Endothelial cell of umbilical vein (primary cell): Measurements from ENCODE around the gene SEC14L6. TPM values are rescaled to one million over a fixed set of nuclear protein-coding genes. Genes with fewer than 3 reads are reported as not detected.

Experiments used
- BruUV-seq: library from RNA; stranded (reverse); fragments of 400-500 nt; replicated peaks from 2 replicates; lab custom pipeline; 2021; lab: Mats Ljungman, UMichigan
- CTCF ChIA-PET: fragments of 300-600, 350-600 bp; sonication (Branson Sonifier 250); formaldehyde crosslinking; loops from one replicate; lab custom pipeline; 2021; ENCODE audit warnings: antibody characterized with exemption, inconsistent platforms; lab: Charles Lee
- POLR2A ChIA-PET: fragments of 300-600, 350-600 bp; sonication (Branson Sonifier 250); formaldehyde crosslinking; loops from one replicate; lab custom pipeline; 2021; ENCODE audit warnings: antibody characterized with exemption, inconsistent platforms; lab: Charles Lee
- DNase-seq: peaks from one replicate; pipeline ENCODE4 v3.0.0-alpha.2; 2011; ENCODE audit warnings: low read depth, low spot score
- FAIRE-seq: peaks from 2 replicates; lab custom pipeline; 2011; peaks lifted over from hg19 to GRCh38; lab: Jason Lieb, UNC
- H2AFZ ChIP-seq: 2 replicates; pipeline ENCODE4 v1.6.0; 2012; ENCODE audit warnings: low read depth, low read length, control low read depth, inconsistent platforms
- H3K27ac ChIP-seq: 2 replicates; pipeline ENCODE4 v1.5.1; 2011; ENCODE audit warnings: low read depth, mild to moderate bottlenecking, control low read depth, low read length, moderate library complexity; ENCODE audit not compliant: insufficient read depth
- H3K27me3 ChIP-seq, 2 experiments: 2 replicates each; pipeline versions ENCODE4 v1.6.0 to v1.6.1; 2011; ENCODE audit warnings: low read length in 2 of 2, mixed read lengths in 1 of 2; ENCODE audit not compliant: control insufficient read depth in 2 of 2, insufficient read depth in 2 of 2
- H3K36me3 ChIP-seq, 2 experiments: 2 replicates in 1 of 2; 3 replicates in 1 of 2; pipeline ENCODE4 v1.5.1; 2011; ENCODE audit warnings: low read length in 2 of 2, mild to moderate bottlenecking in 1 of 2, moderate library complexity in 1 of 2; ENCODE audit not compliant: control insufficient read depth in 2 of 2, insufficient read depth in 2 of 2; ENCODE audit errors: extremely low read depth in 1 of 2
- H3K4me1 ChIP-seq: 3 replicates; pipeline ENCODE4 v1.5.1; 2011; ENCODE audit warnings: mild to moderate bottlenecking, low read length; ENCODE audit not compliant: control insufficient read depth, insufficient read depth; ENCODE audit errors: extremely low read depth
- H3K4me2 ChIP-seq: 2 replicates; pipeline ENCODE4 v1.6.1; 2011; ENCODE audit warnings: low read length, control low read depth, mixed read lengths; ENCODE audit not compliant: insufficient read depth
- H3K4me3 ChIP-seq, 3 experiments: fragments of 200-600 bp in 1 of 3; sonication (generic), shearing (Covaris generic) in 1 of 3; replicated peaks in 1 of 3; 2 replicates each; pipeline ENCODE4 v1.5.1; 2011 to 2016; ENCODE audit warnings: control low read depth in 3 of 3, low read length in 3 of 3, mild to moderate bottlenecking in 2 of 3, inconsistent platforms in 1 of 3, low read depth in 1 of 3, moderate library complexity in 1 of 3; ENCODE audit not compliant: insufficient read depth in 1 of 3
- H3K79me2 ChIP-seq: 2 replicates; pipeline ENCODE4 v1.6.0; 2012; ENCODE audit warnings: low read length, inconsistent platforms; ENCODE audit not compliant: control insufficient read depth, insufficient read depth
- H3K9ac ChIP-seq: replicated peaks from 2 replicates; pipeline ENCODE3; 2011; ENCODE audit warnings: low read length, control low read depth; ENCODE audit not compliant: insufficient read depth; ENCODE audit errors: extremely low read depth
- H3K9me1 ChIP-seq: replicated peaks from 3 replicates; pipeline ENCODE4 v1.6.0; 2011; ENCODE audit warnings: mild to moderate bottlenecking, low read length; ENCODE audit not compliant: control insufficient read depth, insufficient read depth; ENCODE audit errors: extremely low read depth
- H3K9me3 ChIP-seq: replicated peaks from 2 replicates; pipeline ENCODE4 v1.5.1; 2012; ENCODE audit warnings: low read length, inconsistent platforms; ENCODE audit not compliant: control insufficient read depth, insufficient read depth
- H4K20me1 ChIP-seq: replicated peaks from 2 replicates; pipeline ENCODE3; 2011; ENCODE audit warnings: mild to moderate bottlenecking, low read length; ENCODE audit not compliant: control insufficient read depth, insufficient read depth; ENCODE audit errors: extremely low read depth
- CTCF ChIP-seq, 2 donors: IDR thresholded peaks; 1 replicate in 1 of 2; 2 replicates in 1 of 2; pipeline ENCODE4 v1.5.1; 2011; ENCODE audit warnings: low read length in 2 of 2, mild to moderate bottlenecking in 2 of 2, moderate library complexity in 2 of 2, control low read depth in 1 of 2, inconsistent platforms in 1 of 2, low read depth in 1 of 2; ENCODE audit not compliant: insufficient read depth in 1 of 2; ENCODE audit errors: extremely low read depth in 1 of 2
- EZH2 ChIP-seq: IDR thresholded peaks from 2 replicates; pipeline ENCODE4 v1.6.1; 2012; ENCODE audit warnings: borderline replicate concordance, low read depth, mild to moderate bottlenecking, moderate library complexity, low read length, inconsistent platforms; ENCODE audit not compliant: severe bottlenecking
- FOS ChIP-seq: IDR thresholded peaks from 2 replicates; pipeline ENCODE4 v1.6.1; 2011; ENCODE audit warnings: mild to moderate bottlenecking, low read length, moderate library complexity, borderline replicate concordance; ENCODE audit not compliant: insufficient read depth
- GATA2 ChIP-seq: IDR thresholded peaks from 2 replicates; pipeline ENCODE4 v1.7.0; 2011; ENCODE audit warnings: low read depth, mild to moderate bottlenecking, moderate library complexity, mixed read lengths, low read length; ENCODE audit not compliant: insufficient read length, insufficient read depth
- JUN ChIP-seq: IDR thresholded peaks from 2 replicates; pipeline ENCODE4 v1.6.1; 2011; ENCODE audit warnings: borderline replicate concordance, low read depth; ENCODE audit not compliant: insufficient read length, insufficient read depth
- MYC ChIP-seq: IDR thresholded peaks from one replicate; pipeline ENCODE4 v1.6.1; 2011; ENCODE audit warnings: mild to moderate bottlenecking, low read depth, low read length
- POLR2A ChIP-seq: IDR thresholded peaks from 2 replicates; pipeline ENCODE4 v1.6.1; 2012; ENCODE audit warnings: low read depth, mild to moderate bottlenecking, control low read depth, low read length
- POLR2AphosphoS5 ChIP-seq: IDR thresholded peaks from 2 replicates; pipeline ENCODE4 v1.6.1; 2012; ENCODE audit warnings: low read depth, mild to moderate bottlenecking, control low read depth, low read length, moderate library complexity; ENCODE audit not compliant: insufficient read depth
- dilution Hi-C: fragments of 300-500 bp; cut with MboI; formaldehyde crosslinking; loops from one replicate; pipeline ENCODE4 v1.15.0; 2019; ENCODE audit warnings: low sequenced_read_pairs; ENCODE audit not compliant: extremely low pct_ligation_motif_present
- intact Hi-C: fragments of 100-400 bp; cut with micrococcal nuclease; formaldehyde crosslinking; loops from one replicate; pipeline ENCODE4 v1.10.0; 2022
- polyA plus RNA-seq, 4 experiments: library from polyadenylated mRNA; depleted of rRNA in 3 of 4; stranded (reverse) in 3 of 4; unstranded in 1 of 4; fragments of >200 nt; gene quantifications; 2 replicates each; pipeline versions ENCODE4 v1.2.1 to v1.2.3, GENCODE V29; 2011 to 2012; ENCODE audit warnings: missing spikeins in 1 of 4
- total RNA-seq: library from RNA; stranded (reverse); gene quantifications from 2 replicates; pipeline ENCODE4 v1.2.3, GENCODE V29; 2021
- TF ChIP-seq, protein P1 (sequence below): IDR thresholded peaks from 2 replicates; pipeline ENCODE4 v1.6.1; 2011; ENCODE audit not compliant: insufficient read depth, insufficient read length

Gene SEC14L6
- total and polyA plus RNA-seq, 2 donors (not counting 3 experiments of a cell fraction or from before 2014, with no cell fraction given) = 0.04 to 0.15 TPM

GRCh38 chr22:30578481-30578880 is 31.9 kb upstream of the SEC14L6 start:
- DNase-seq (no peak), FAIRE-seq (no peak)
- Histone ChIP-seq H3K9me3 (no peaks in the 10 kb centered on the region), H3K36me3 (peaks cover 10 to 47% of the 10 kb centered on the region in 2 experiments), H3K27me3 (peaks cover 0 to 1% of the 10 kb centered on the region in 2 experiments), H3K4me1 (peaks cover 14% of the 10 kb centered on the region), H3K9me1 (no peaks in the 10 kb centered on the region), H4K20me1 (no peaks in the 10 kb centered on the region), H3K79me2 (no peaks in the 10 kb centered on the region), H3K4me3 (no peak overlapping the region), H2AFZ (no peak overlapping the region), H3K9ac (no peak overlapping the region), H3K4me2 (no peak overlapping the region), H3K27ac (no peak overlapping the region)
- no TSS peak for BruUV-seq
- ChIA-PET CTCF (no interaction called here), POLR2A (no interaction called here)
- dilution Hi-C loops = no loop called here
- intact Hi-C loops = no loop called here
- no peak for TF ChIP-seq MYC
- TF ChIP-seq JUN = no peak
- no peak for TF ChIP-seq CTCF (IDR thresholded peaks at IDR 0.05; ENCODE audit: extremely low read depth in 1 of 2, insufficient read depth in 1 of 2, low read depth in 1 of 2, low read length in 2 of 2)
- no peak for TF ChIP-seq FOS
- TF ChIP-seq POLR2AphosphoS5 = no peak
- TF ChIP-seq, protein P1, sequence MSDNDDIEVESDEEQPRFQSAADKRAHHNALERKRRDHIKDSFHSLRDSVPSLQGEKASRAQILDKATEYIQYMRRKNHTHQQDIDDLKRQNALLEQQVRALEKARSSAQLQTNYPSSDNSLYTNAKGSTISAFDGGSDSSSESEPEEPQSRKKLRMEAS = no peak
- no peak for TF ChIP-seq EZH2
- TF ChIP-seq POLR2A = no peak
- no peak for TF ChIP-seq GATA2
